HL-60 (cell line): ENCODE data around the gene DND1.

Experiments
- CTCF ChIP-seq: IDR thresholded peaks from one replicate; pipeline ENCODE4 v1.5.1; 2011; ENCODE audit warnings: low read length, control low read depth, inconsistent platforms; ENCODE audit not compliant: insufficient read depth
- POLR2AphosphoS5 ChIP-seq: IDR thresholded peaks from 2 replicates; pipeline ENCODE4 v1.6.1; 2012; ENCODE audit warnings: low read depth
- REST ChIP-seq: IDR thresholded peaks from 2 replicates; pipeline ENCODE4 v1.6.1; 2012; ENCODE audit warnings: low read depth; ENCODE audit not compliant: insufficient replicate concordance

- TF ChIP-seq CTCF (no peak), REST (no peak), POLR2AphosphoS5 (no peak)
Measured at GRCh38 chr5:140718266-140718592, 44.9 kb upstream of the DND1 start.
